HG02973 (cell line): Measurements from ENCODE around the gene ARHGEF2.

Experiments used
- ATAC-seq: cut with Tn5 transposase; IDR thresholded peaks from one replicate; pipeline ENCODE4 v1.9.1; 2021; ENCODE audit warnings: moderate library complexity; ENCODE audit not compliant: unreplicated experiment

ARHGEF2 gene

DNA sequence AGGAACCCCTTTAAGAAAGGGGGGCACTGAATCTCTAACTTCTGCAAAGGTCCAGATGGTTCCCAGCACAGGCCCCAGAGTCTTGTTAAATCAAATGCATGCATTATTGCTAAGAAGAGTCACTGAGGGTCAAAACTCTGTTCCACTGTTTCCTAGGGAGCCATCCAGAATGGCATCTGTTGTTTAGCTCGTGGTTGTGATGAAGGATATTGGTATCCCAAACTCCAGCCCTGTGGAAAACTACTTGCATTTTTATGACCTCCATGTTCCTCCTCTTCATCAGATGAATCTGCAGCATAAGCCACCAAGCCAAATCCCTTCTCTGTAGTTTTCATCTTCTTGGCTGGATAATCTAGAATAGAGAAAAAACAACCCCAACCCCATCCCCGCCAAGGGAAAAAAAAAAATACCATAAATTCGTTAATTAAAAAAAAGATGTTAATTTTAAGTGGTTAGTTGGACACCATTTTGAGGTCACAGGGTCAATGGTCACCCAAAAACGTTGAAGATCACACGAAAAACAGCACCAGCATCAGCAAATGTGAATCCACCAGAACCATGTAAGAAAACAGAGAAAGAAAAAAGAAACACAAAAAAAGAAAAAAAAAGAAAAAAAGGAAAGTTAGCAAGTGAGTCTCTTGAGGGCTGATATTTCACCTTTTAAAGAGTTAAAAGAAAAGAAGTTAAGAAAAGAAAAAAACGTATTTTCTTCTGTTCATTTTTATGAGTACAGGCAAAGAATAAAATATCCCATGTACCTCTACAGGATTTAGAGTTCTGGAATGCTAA, 64.2 kb downstream of the ARHGEF2 start:
- no peak for ATAC-seq

DNA sequence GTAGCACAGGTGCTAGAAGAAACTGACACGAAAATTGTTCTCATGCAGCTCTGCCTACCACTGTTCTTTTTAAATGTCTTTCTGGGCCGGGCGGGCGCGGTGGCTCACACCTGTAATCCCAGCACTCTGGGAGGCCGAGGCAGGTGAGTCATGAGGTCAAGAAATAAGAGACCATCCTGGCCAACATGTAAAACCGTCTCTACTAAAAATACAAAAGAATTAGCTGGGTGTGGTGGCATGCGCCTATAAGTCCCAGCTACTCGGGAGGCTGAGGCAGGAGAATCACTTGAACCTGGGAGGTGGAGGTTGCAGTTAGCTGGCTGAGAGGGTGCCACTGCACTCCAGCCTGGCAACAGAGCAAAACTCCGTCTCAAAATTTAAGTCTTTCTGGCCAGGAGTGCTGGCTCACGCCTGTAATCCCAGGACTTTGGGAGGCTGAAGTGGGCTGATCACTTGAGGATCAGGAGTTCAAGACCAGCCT, 66.3 kb downstream of the ARHGEF2 start:
- ATAC-seq, result no peak

DNA sequence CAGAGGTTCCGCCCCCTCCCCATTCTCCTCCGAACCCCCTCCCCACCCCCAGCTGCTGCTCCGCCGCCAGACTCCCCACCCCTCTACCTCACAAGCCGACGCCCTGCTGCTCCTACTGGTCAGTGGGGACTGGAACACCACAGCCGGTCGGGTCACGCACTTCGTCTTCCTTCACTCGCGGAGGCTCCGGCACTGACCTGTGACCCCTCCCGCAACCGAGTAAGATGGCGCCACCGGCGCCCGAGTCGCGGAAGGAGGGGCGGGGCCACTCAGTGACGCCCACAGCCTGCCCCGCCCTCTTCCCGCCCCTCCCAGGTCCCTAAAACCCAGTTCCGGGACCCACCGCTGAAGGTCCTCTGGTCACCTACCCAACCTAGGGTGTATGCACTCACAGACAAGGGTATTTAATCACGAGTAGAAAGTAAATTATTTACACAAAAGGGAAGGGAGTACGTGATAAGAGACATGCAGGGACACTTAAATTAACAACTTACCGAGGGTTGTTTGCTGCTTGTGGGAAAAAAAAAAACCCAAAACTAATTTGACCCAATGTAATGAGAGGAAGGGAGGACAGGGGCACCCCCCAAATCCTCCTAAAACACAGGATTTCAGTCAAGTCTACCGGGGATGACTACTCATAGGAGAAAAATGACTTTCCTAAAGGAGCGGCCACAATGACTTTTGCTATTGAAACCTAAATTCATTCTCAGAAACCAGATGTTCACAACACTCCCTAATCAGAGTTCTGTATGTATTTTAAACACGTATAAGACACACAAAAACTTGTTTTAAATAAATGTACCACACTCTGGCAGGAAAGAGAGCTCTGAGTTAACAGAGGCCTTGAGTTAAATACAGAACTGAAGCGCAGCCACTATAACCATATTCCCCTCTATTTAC, 66.9 kb downstream of the ARHGEF2 start, which contains the start of gene RIT1:
TSS of gene RIT1 (minus strand) at position 194 of the 900 bp plus-strand sequence. CDS start 588 bp downstream, outside the sequence.
- ATAC-seq, result peak; percentile 72

DNA sequence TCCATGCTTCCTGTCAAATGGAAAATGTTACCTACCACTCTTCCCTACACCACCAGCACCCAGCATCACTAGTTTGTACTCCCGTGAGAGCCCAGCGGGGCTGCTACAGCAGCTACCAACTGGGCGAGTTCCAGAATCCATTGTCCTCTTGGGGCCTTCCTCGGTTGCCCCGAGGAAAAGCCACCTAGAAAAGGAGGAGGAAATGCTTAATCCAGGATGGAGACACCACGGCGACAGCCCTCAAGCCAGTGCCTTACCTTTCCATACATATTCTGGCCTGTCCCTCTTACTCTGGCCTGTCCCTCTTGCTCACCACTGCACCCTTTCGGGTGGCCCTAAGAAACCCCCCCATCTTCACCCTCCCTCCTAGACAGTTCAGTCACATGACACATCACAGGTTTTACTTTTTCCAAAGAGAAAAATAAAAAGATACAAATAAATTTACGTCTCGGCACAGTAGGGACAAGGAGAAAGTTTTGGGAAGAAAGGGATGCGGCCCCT, 67.7 kb downstream of the ARHGEF2 start:
- no peak for ATAC-seq

DNA sequence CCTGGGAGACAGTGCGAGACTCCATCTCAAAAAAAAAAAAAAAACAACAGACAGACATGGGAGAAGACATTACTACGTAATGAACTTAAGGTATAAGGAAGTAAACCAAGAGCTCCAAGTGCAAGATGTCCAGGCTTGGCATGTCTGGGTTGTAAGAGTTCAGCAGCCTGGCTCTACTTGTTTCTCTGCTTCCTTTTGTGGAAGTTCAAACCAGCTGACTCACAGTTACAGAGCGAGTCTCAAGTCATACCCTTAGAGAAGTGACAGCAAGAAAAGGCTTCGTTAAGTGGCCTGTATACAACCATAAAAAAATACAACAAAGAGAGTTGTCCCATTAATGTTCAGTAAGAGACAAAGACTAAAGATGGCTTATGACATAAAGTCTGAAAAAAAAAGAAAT, 68.5 kb downstream of the ARHGEF2 start:
- no peak for ATAC-seq

DNA sequence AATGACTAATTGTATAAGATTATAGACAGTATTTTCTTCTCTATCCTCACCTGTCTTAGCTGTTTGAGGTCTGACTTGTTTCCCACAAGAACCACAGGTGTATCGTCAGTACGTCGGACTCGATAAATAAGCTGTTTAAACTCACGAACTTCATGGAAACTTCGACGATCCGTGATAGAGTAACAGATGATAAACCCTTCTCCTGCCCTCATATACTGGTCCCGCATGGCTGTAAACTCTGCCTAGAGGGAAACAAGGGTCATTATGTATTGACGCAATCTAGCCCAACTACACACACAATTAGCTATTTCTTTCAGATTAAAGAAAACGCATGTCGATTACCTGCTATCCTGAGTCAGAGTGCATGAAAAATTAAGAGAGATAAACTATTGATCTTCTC, 74.1 kb downstream of the ARHGEF2 start:
- no peak for ATAC-seq

DNA sequence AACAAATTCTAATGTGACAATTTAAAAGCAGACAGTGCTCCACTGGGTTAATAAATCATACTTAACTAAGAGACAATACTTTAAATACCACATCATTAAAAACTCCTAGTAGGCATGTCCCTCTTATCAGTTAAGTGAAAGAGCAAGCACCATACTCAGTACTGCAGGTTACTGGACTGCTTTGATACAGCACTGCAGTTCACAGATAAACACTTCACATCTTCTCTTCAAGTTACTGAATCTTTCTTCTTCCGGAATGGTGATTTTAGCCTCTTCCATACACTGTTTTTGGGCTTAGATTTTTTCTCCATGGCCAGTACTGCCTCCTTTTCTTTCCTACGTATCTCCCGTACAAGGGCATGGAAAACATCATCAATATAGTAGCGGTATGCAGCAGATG, 78.2 kb downstream of the ARHGEF2 start:
- ATAC-seq, result no peak

DNA sequence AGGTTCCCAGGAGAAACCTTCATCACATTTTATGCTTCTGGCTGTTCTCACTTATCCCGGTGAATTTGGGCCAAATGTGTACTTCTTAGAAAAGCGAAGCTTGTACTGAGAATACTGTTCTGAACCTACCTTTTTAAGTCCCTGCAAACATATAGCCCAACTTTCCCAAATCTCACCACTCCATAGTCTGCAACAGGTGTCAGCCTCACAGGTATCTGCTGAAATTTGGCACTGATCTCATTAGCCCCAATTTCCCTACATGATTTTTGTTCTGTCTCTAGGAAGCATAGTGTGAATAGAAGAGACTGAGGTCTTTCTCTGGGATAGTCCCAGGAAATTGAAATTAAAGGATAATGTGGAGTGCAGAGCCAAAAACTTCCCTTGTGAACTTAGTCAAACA, 78.7 kb downstream of the ARHGEF2 start:
- no peak for ATAC-seq

DNA sequence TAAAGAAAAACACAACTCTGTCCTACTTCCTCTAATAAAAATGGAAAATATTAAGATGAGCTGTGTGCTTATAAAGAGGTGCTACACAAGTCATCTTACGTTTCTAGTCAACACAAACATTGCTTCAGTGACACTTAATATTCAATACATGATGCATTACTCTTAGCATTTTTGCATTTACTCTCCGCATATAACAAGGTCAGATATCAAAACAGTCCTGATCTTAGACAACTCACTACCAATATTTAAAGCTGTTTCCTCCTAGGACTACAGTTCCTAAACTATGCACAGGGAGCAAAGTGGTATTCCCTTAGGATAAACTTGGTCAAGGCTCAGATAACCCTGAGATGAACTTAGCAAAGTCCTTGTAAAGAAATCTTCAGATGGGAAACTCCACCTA, 79.5 kb downstream of the ARHGEF2 start:
- no peak for ATAC-seq

DNA sequence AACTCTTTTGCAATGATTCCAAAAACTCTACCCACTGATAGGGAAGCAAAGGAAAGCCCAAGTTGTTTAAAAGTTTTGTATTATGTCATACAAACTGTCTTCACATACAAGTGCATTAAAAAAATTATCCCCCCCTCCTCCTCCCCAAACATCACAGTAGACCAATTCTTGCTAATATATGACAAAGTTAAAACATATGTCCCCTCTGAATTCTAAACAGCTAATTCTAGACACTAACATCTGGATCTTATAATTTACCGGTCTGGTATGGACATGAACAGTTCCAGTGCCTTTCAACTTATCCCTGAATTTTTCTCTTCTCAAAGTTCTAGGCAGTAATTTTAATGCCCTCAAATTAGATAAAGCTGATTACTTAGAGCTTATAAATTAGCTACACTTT, 80.6 kb downstream of the ARHGEF2 start:
- ATAC-seq, result no peak
